Islet precursor cell (in vitro differentiated cells): Measurements from ENCODE around the gene MEGF11.
A peak's percentile ranks its signal among the peaks of the same experiment; 100 is the strongest.
"Not testable (repeated sequence)": the region's sequence is repeated elsewhere in the genome, so short reads cannot be mapped to it uniquely, and the experiment has no call there.

Experiments
- DNase-seq: peaks from one replicate; pipeline ENCODE4 v3.0.0-alpha.2; 2018

Gene MEGF11

GRCh38 chr15:65869126-65869953 is 384.2 kb downstream of the MEGF11 start, which contains the start of gene RAB11A:
TSS of gene RAB11A (plus strand) at chr15:65869491. CDS start at chr15:65869586, 95 bp downstream.
- peak; percentile 98 for DNase-seq

GRCh38 chr15:65868546-65869125 is 384.9 kb downstream of the MEGF11 start:
- DNase-seq, result no peak

GRCh38 chr15:65867933-65868332 is 385.6 kb downstream of the MEGF11 start:
- DNase-seq, result not testable (repeated sequence)

GRCh38 chr15:65867244-65867643 is 386.3 kb downstream of the MEGF11 start:
- no peak for DNase-seq

- no peak for DNase-seq
These were observed 390.4 kb downstream of the MEGF11 start for GRCh38 chr15:65863106-65863505.

GRCh38 chr15:65862682-65863081 is 390.9 kb downstream of the MEGF11 start:
- DNase-seq, result peak; percentile 92

GRCh38 chr15:65857718-65858402 is 395.7 kb downstream of the MEGF11 start:
- DNase-seq, result no peak

- peak; percentile 58 for DNase-seq
These were observed 396.6 kb downstream of the MEGF11 start for GRCh38 chr15:65856821-65857455.

GRCh38 chr15:65851981-65852380 is 401.6 kb downstream of the MEGF11 start:
- no peak for DNase-seq

GRCh38 chr15:65847989-65848388 is 405.6 kb downstream of the MEGF11 start:
- no peak for DNase-seq

- no peak for DNase-seq
These were observed 407.6 kb downstream of the MEGF11 start for GRCh38 chr15:65845826-65846519.
